Sigmoid colon (tissue), 4 donors: ENCODE measurements around the gene TLCD2.

Experiments used
- CTCF ChIP-seq, 4 experiments: fragments of 450-650 bp in 3 of 4; fragments of 200-600 bp in 1 of 4; IDR thresholded peaks; one replicate each; pipeline ENCODE4 v1.5.1; 2016 to 2019; ENCODE audit warnings: antibody characterized with exemption in 4 of 4, mild to moderate bottlenecking in 3 of 4, moderate library complexity in 2 of 4
- EP300 ChIP-seq, 4 donors: sonication (generic); formaldehyde crosslinking; IDR thresholded peaks; one replicate each; pipeline ENCODE4 v1.6.1; 2017; ENCODE audit warnings: antibody characterized with exemption in 4 of 4

GRCh38 chr17:1743088-1743439, 32.9 kb upstream of the TLCD2 start:
- TF ChIP-seq CTCF (IDR thresholded peaks at IDR 0.05) (no peak), EP300 (IDR thresholded peaks at IDR 0.05) (no peak)
